Stimulated activated CD8-positive, alpha-beta memory T cell treated with anti-CD3 and anti-CD28 coated beads, Interleukin-4, amount 100 ng/mL, for 4 hours (primary cell): ENCODE data around the gene HIPK4.
"Not testable (repeated sequence)": the region's sequence is repeated elsewhere in the genome, so short reads cannot be mapped to it uniquely, and the experiment has no call there.

Experiments
- DNase-seq, 2 donors: peaks; one replicate each; pipeline ENCODE4 v3.0.0-alpha.2; 2020; ENCODE audit warnings: low read depth in 2 of 2, low spot score in 1 of 2

The HIPK4 gene

GRCh38 chr19:40394816-40395210 lies 4.8 kb upstream of the HIPK4 start:
- no peak for DNase-seq

- no peak for DNase-seq
These were observed 4.2 kb upstream of the HIPK4 start for GRCh38 chr19:40393894-40394815.

- DNase-seq: no peak
These were observed 3.0 kb upstream of the HIPK4 start for GRCh38 chr19:40392894-40393517.

GRCh38 chr19:40392123-40392522 lies 2.1 kb upstream of the HIPK4 start:
- no peak for DNase-seq

- DNase-seq: no peak
These were observed 437 bp downstream of the HIPK4 start for GRCh38 chr19:40389404-40390083.

GRCh38 chr19:40388481-40388880 lies 1.5 kb downstream of the HIPK4 start:
- no peak for DNase-seq

- no peak for DNase-seq
These were observed 2.8 kb downstream of the HIPK4 start for GRCh38 chr19:40387155-40387554.

- no peak for DNase-seq
These were observed 6.2 kb downstream of the HIPK4 start for GRCh38 chr19:40383668-40384248.

- no peak for DNase-seq
These were observed 8.7 kb downstream of the HIPK4 start for GRCh38 chr19:40381321-40381720.

- DNase-seq: no peak
These were observed 9.6 kb downstream of the HIPK4 start for GRCh38 chr19:40380199-40381037.

GRCh38 chr19:40379446-40380198 lies 10.4 kb downstream of the HIPK4 start:
- no peak for DNase-seq

- DNase-seq: no peak
These were observed 11.5 kb downstream of the HIPK4 start for GRCh38 chr19:40378509-40378908.

GRCh38 chr19:40377876-40378385 lies 12.1 kb downstream of the HIPK4 start:
- no peak for DNase-seq

- no peak for DNase-seq
These were observed 13.6 kb downstream of the HIPK4 start for GRCh38 chr19:40376286-40376862.

GRCh38 chr19:40374084-40374483 lies 15.9 kb downstream of the HIPK4 start:
- no peak for DNase-seq

GRCh38 chr19:40371802-40372122 lies 18.2 kb downstream of the HIPK4 start:
- no peak for DNase-seq

GRCh38 chr19:40370997-40371801 lies 18.8 kb downstream of the HIPK4 start:
- no peak for DNase-seq

GRCh38 chr19:40370253-40370652 lies 19.7 kb downstream of the HIPK4 start:
- DNase-seq: not testable (repeated sequence)

- DNase-seq: no peak
These were observed 20.2 kb downstream of the HIPK4 start for GRCh38 chr19:40369797-40370196.
